HUES6 (cell line): ENCODE measurements around the gene RAB3C.

Source experiments
- H3K27ac ChIP-seq: 2 replicates; pipeline ENCODE4 v1.7.0; 2013; ENCODE audit warnings: low read depth, mild to moderate bottlenecking, low read length, inconsistent platforms
- H3K27me3 ChIP-seq: 2 replicates; pipeline ENCODE4 v1.6.1; 2013; ENCODE audit warnings: low read length; ENCODE audit not compliant: control insufficient read depth, insufficient read depth
- H3K36me3 ChIP-seq: 2 replicates; pipeline ENCODE4 v1.6.1; 2013; ENCODE audit warnings: low read length; ENCODE audit not compliant: control insufficient read depth, insufficient read depth
- H3K4me1 ChIP-seq: 2 replicates; pipeline ENCODE4 v1.6.1; 2013; ENCODE audit warnings: low read length; ENCODE audit not compliant: control insufficient read depth, insufficient read depth
- H3K4me3 ChIP-seq: 2 replicates; pipeline ENCODE4 v1.5.1; 2013; ENCODE audit warnings: low read depth, low read length
- H3K9ac ChIP-seq: one replicate; pipeline ENCODE4 v1.6.1; 2013; ENCODE audit warnings: mild to moderate bottlenecking, low read length
- H3K9me3 ChIP-seq: 2 replicates; pipeline ENCODE4 v1.6.1; 2013; ENCODE audit warnings: low read depth, low read length; ENCODE audit not compliant: control insufficient read depth, insufficient read depth

The RAB3C gene

GRCh38 chr5:58852566-58852965, 269.7 kb downstream of the RAB3C start:
- no peak overlapping the region for H3K4me3 ChIP-seq
- no peaks in the 10 kb centered on the region for H3K27me3 ChIP-seq
- H3K27ac ChIP-seq, result no peak overlapping the region
- peaks cover 3% of the 10 kb centered on the region for H3K4me1 ChIP-seq
- H3K9ac ChIP-seq, result no peak overlapping the region
- H3K36me3 ChIP-seq, result no peaks in the 10 kb centered on the region
- H3K9me3 ChIP-seq, result no peaks in the 10 kb centered on the region

GRCh38 chr5:58854441-58854840, 271.6 kb downstream of the RAB3C start:
- Histone ChIP-seq H3K4me3 (no peak overlapping the region), H3K27me3 (no peaks in the 10 kb centered on the region), H3K9me3 (no peaks in the 10 kb centered on the region), H3K4me1 (peaks cover 3% of the 10 kb centered on the region), H3K27ac (no peak overlapping the region), H3K36me3 (no peaks in the 10 kb centered on the region), H3K9ac (no peak overlapping the region)

- no peaks in the 10 kb centered on the region for H3K27me3 ChIP-seq
- no peak overlapping the region for H3K27ac ChIP-seq
- no peaks in the 10 kb centered on the region for H3K36me3 ChIP-seq
- H3K4me1 ChIP-seq, result no peaks in the 10 kb centered on the region
- H3K9ac ChIP-seq, result no peak overlapping the region
- no peaks in the 10 kb centered on the region for H3K9me3 ChIP-seq
- H3K4me3 ChIP-seq, result no peak overlapping the region
Measured at GRCh38 chr5:58855851-58856739, 273.2 kb downstream of the RAB3C start.

- H3K36me3 ChIP-seq, result no peaks in the 10 kb centered on the region
- H3K9me3 ChIP-seq, result no peaks in the 10 kb centered on the region
- H3K27me3 ChIP-seq, result no peaks in the 10 kb centered on the region
- no peaks in the 10 kb centered on the region for H3K4me1 ChIP-seq
- H3K9ac ChIP-seq, result no peak overlapping the region
- no peak overlapping the region for H3K27ac ChIP-seq
- H3K4me3 ChIP-seq, result no peak overlapping the region
Measured at GRCh38 chr5:58857609-58858008, 274.7 kb downstream of the RAB3C start.

GRCh38 chr5:58860680-58861079, 277.8 kb downstream of the RAB3C start:
- Histone ChIP-seq H3K27me3 (no peaks in the 10 kb centered on the region), H3K27ac (no peak overlapping the region), H3K9ac (no peak overlapping the region), H3K4me1 (no peaks in the 10 kb centered on the region), H3K4me3 (no peak overlapping the region), H3K9me3 (no peaks in the 10 kb centered on the region), H3K36me3 (no peaks in the 10 kb centered on the region)

- Histone ChIP-seq H3K27ac (no peak overlapping the region), H3K36me3 (no peaks in the 10 kb centered on the region), H3K9ac (no peak overlapping the region), H3K4me1 (no peaks in the 10 kb centered on the region), H3K9me3 (no peaks in the 10 kb centered on the region), H3K27me3 (no peaks in the 10 kb centered on the region), H3K4me3 (no peak overlapping the region)
Measured at GRCh38 chr5:58868931-58869330, 286.1 kb downstream of the RAB3C start.

GRCh38 chr5:58871648-58872242, 288.9 kb downstream of the RAB3C start:
- Histone ChIP-seq H3K4me1 (no peaks in the 10 kb centered on the region), H3K27me3 (no peaks in the 10 kb centered on the region), H3K9me3 (no peaks in the 10 kb centered on the region), H3K9ac (no peak overlapping the region), H3K36me3 (no peaks in the 10 kb centered on the region), H3K27ac (no peak overlapping the region), H3K4me3 (no peak overlapping the region)

- no peaks in the 10 kb centered on the region for H3K27me3 ChIP-seq
- no peaks in the 10 kb centered on the region for H3K4me1 ChIP-seq
- no peak overlapping the region for H3K9ac ChIP-seq
- no peak overlapping the region for H3K4me3 ChIP-seq
- H3K36me3 ChIP-seq, result no peaks in the 10 kb centered on the region
- H3K9me3 ChIP-seq, result no peaks in the 10 kb centered on the region
- H3K27ac ChIP-seq, result no peak overlapping the region
Measured at GRCh38 chr5:58872670-58873273, 289.9 kb downstream of the RAB3C start.

GRCh38 chr5:58875599-58875998, 292.7 kb downstream of the RAB3C start:
- Histone ChIP-seq H3K36me3 (no peaks in the 10 kb centered on the region), H3K27me3 (no peaks in the 10 kb centered on the region), H3K9ac (no peak overlapping the region), H3K4me3 (no peak overlapping the region), H3K27ac (no peak overlapping the region), H3K9me3 (no peaks in the 10 kb centered on the region), H3K4me1 (no peaks in the 10 kb centered on the region)

- H3K27me3 ChIP-seq, result no peaks in the 10 kb centered on the region; the same call in 1 of the 2 replicates
- no peak overlapping the region for H3K4me3 ChIP-seq
- no peaks in the 10 kb centered on the region for H3K36me3 ChIP-seq
- no peak overlapping the region for H3K9ac ChIP-seq
- peaks cover 4% of the 10 kb centered on the region; the same call in 1 of the 2 replicates for H3K4me1 ChIP-seq
- peaks cover 2% of the 10 kb centered on the region; the same call in 1 of the 2 replicates for H3K9me3 ChIP-seq
- H3K27ac ChIP-seq, result no peak overlapping the region
Measured at GRCh38 chr5:58885260-58885659, 302.4 kb downstream of the RAB3C start.
